SK-N-SH treated with all-trans-retinoic acid at 6 μM for 48 hours (cell line): ENCODE measurements around the gene NMRK1.

Experiments
- ARNTL ChIP-seq: fragments of 450-650 bp; formaldehyde crosslinking; IDR thresholded peaks from 2 replicates; pipeline ENCODE4 v1.5.0; 2020; ENCODE audit warnings: low read depth, mild to moderate bottlenecking, moderate library complexity, borderline replicate concordance
- BACH2 ChIP-seq: fragments of 250-450 bp; sonication (Bioruptor Pico); IDR thresholded peaks from 2 replicates; pipeline ENCODE4 v1.9.0; 2021; ENCODE audit warnings: mild to moderate bottlenecking, borderline replicate concordance
- CSRNP3 ChIP-seq: fragments of 250-450 bp; sonication (Bioruptor Pico); IDR thresholded peaks from 2 replicates; pipeline ENCODE4 v1.5.1; 2021; ENCODE audit warnings: mild to moderate bottlenecking, moderate library complexity
- ESRRG ChIP-seq: fragments of 250-450 bp; sonication (Bioruptor Pico); IDR thresholded peaks from 2 replicates; pipeline ENCODE4 v1.6.1; 2021; ENCODE audit warnings: mild to moderate bottlenecking
- OSR1 ChIP-seq: fragments of 250-450 bp; sonication (Bioruptor Pico); IDR thresholded peaks from 2 replicates; pipeline ENCODE4 v1.8.0; 2022; ENCODE audit warnings: moderate library complexity, mild to moderate bottlenecking, inconsistent platforms
- PATZ1 ChIP-seq: fragments of 250-450 bp; sonication (Bioruptor Pico); IDR thresholded peaks from 2 replicates; pipeline ENCODE4 v1.8.0; 2020; ENCODE audit warnings: mild to moderate bottlenecking, moderate library complexity, borderline replicate concordance
- SNAI2 ChIP-seq: fragments of 250-450 bp; sonication (Bioruptor Pico); IDR thresholded peaks from 2 replicates; pipeline ENCODE4 v1.5.0; 2020; ENCODE audit warnings: mild to moderate bottlenecking, moderate library complexity
- TOX ChIP-seq: fragments of 250-450 bp; sonication (Bioruptor Pico); IDR thresholded peaks from 2 replicates; pipeline ENCODE4 v1.8.0; 2021; ENCODE audit warnings: mild to moderate bottlenecking, moderate library complexity, borderline replicate concordance
- TSHZ2 ChIP-seq: fragments of 250-450 bp; sonication (Bioruptor Pico); IDR thresholded peaks from 2 replicates; pipeline ENCODE4 v1.5.0; 2020; ENCODE audit warnings: mild to moderate bottlenecking, moderate library complexity
- ZC3H10 ChIP-seq: fragments of 250-450 bp; sonication (Bioruptor Pico); IDR thresholded peaks from 2 replicates; pipeline ENCODE4 v1.5.1; 2021; ENCODE audit warnings: mild to moderate bottlenecking, moderate library complexity
- ZFP30 ChIP-seq: fragments of 450-650 bp; formaldehyde crosslinking; IDR thresholded peaks from 2 replicates; pipeline ENCODE4 v1.5.0; 2022; ENCODE audit warnings: mild to moderate bottlenecking, moderate library complexity
- ZNF8 ChIP-seq: fragments of 450-650 bp; formaldehyde crosslinking; IDR thresholded peaks from 2 replicates; pipeline ENCODE4 v1.5.0; 2020; ENCODE audit warnings: mild to moderate bottlenecking, moderate library complexity

GRCh38 chr9:75128535-75128934 lies 40.6 kb upstream of the NMRK1 start:
- TF ChIP-seq SNAI2 (CRISPR knock-in tag) (no peak), ZNF8 (CRISPR knock-in tag) (no peak), TOX (CRISPR knock-in tag) (no peak), ARNTL (no peak), PATZ1 (CRISPR knock-in tag) (no peak), TSHZ2 (CRISPR knock-in tag) (no peak), ZC3H10 (CRISPR knock-in tag) (no peak), ESRRG (CRISPR knock-in tag) (no peak), ZFP30 (no peak), CSRNP3 (CRISPR knock-in tag) (no peak), OSR1 (CRISPR knock-in tag) (no peak), BACH2 (no peak)
